Psoas muscle (tissue), 8 donors: ENCODE results near the gene HINT3. TPM values are rescaled to one million over a fixed set of nuclear protein-coding genes. Genes with fewer than 3 reads are reported as not detected.
A peak's percentile ranks its signal among the peaks of the same experiment; 100 is the strongest.

Experiments used
- ATAC-seq, 4 donors: fragments of 200-7000 bp; cut with Tn5 transposase; one replicate each; pipeline ENCODE4 v1.9.1; 2020; ENCODE audit warnings: moderate library complexity in 3 of 4, mild to moderate bottlenecking in 2 of 4
- DNase-seq, 2 donors: peaks; one replicate each; pipeline ENCODE4 v3.0.0-alpha.2; 2020
- H3K27ac ChIP-seq: fragments of 200-600 bp; one replicate; pipeline ENCODE4 v1.8.0; 2022
- H3K27me3 ChIP-seq, 3 donors: fragments of 200-600 bp in 1 of 3; one replicate each; pipeline versions ENCODE4 v1.6.1 to v1.8.0; 2013 to 2022; ENCODE audit warnings: low read length in 2 of 3, mild to moderate bottlenecking in 2 of 3, moderate library complexity in 1 of 3; ENCODE audit not compliant: insufficient read depth in 3 of 3
- H3K36me3 ChIP-seq, 2 donors: fragments of 200-600 bp in 1 of 2; one replicate each; pipeline versions ENCODE4 v1.6.1 to v1.8.0; 2013 to 2022; ENCODE audit warnings: low read depth in 1 of 2, mild to moderate bottlenecking in 1 of 2, moderate library complexity in 1 of 2; ENCODE audit not compliant: insufficient read depth in 1 of 2
- H3K4me1 ChIP-seq: fragments of 200-600 bp; one replicate; pipeline ENCODE4 v1.8.0; 2022
- H3K4me3 ChIP-seq: fragments of 200-600 bp; one replicate; pipeline ENCODE4 v1.8.0; 2022; ENCODE audit warnings: mild to moderate bottlenecking
- H3K9me3 ChIP-seq: fragments of 200-600 bp; one replicate; pipeline ENCODE4 v1.8.0; 2022
- WGBS, 3 donors: extraction: QIAGEN DNeasy Blood & Tissue Kit; methylation state at CpG; one replicate each; pipeline versions ENCODE4 v1.1.6 to v1.1.7; 2013; 5-methylcytosine and 5-hydroxymethylcytosine counted together
- intact Hi-C, 2 donors: fragments of 100-400 bp; cut with DNase I; formaldehyde crosslinking; loops; one replicate each; pipeline versions ENCODE4 v1.11.0 to v1.14.2; 2022
- polyA plus RNA-seq, 3 donors: library from polyadenylated mRNA; stranded (reverse); fragments of 200-250 nt; gene quantifications; one replicate each; pipeline ENCODE4 v1.2.3, GENCODE V29; 2013
- total RNA-seq, 4 donors: library from RNA; stranded (reverse); fragmentation: NEBNext Ultra II Directional in 2 of 4; extraction: Animal tissue kit (Norgen Biotek cat#: 25700) in 2 of 4; gene quantifications; one replicate each; pipeline versions ENCODE4 v1.2.1 to v1.2.4, GENCODE V29; 2021 to 2023
- TF ChIP-seq, protein P1 (sequence below): fragments of 200-600 bp; IDR thresholded peaks from one replicate; pipeline ENCODE4 v1.8.0; 2022; ENCODE audit warnings: antibody characterized with exemption
- donor health status: healthy with polysubstance abuse.
- donor health status: DM: no; HTN: no; CAD: no; lungs with moderate emphysema.
- donor health status: Bipolar disorder and iron deficiency.
- donor health status: healthy.
- donor health status: DM: yes; HTN: yes; CAD: no.
- donor health status: DM: no; HTN: no; CAD: no.
- donor health status: DM: no; HTN: no; CAD: no.
- donor health status: DM: yes; HTN: yes; CAD: no.

HINT3 gene
- total and polyA plus RNA-seq, 7 donors, result 24.0 to 79.9 (median 58.5) TPM

DNA sequence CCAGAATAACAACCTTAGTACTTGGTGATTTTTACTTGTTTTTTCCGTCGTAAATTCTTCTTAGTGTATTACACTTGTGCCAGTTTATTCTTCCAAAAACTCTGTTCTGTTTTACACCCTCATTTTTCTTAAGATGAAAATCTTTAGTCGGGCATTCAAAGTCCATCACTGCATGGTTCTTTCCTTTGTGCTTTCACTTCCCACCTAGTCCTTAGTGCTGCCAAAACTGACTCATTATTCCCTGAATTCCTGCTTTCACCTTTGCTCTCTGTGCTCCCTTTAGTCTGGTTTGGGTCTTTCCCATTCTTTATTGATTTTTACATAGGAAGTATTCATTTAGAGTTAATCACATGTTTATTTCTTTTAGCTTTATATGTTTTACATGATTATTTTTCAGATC lies 33.1 kb downstream of the HINT3 start:
- DNase-seq, result no peak
- 68 to 75% (median 73%) methylated on average over 3 of the region's 3 CpGs for WGBS, 3 donors
- Histone ChIP-seq H3K4me3 (no peak overlapping the region), H3K9me3 (no peaks in the 10 kb centered on the region), H3K27me3 (no peaks in the 10 kb centered on the region), H3K4me1 (peaks cover 5% of the 10 kb centered on the region), H3K27ac (no peak overlapping the region), H3K36me3 (no peaks in the 10 kb centered on the region)
- no peak for ATAC-seq
- TF ChIP-seq, protein P1, sequence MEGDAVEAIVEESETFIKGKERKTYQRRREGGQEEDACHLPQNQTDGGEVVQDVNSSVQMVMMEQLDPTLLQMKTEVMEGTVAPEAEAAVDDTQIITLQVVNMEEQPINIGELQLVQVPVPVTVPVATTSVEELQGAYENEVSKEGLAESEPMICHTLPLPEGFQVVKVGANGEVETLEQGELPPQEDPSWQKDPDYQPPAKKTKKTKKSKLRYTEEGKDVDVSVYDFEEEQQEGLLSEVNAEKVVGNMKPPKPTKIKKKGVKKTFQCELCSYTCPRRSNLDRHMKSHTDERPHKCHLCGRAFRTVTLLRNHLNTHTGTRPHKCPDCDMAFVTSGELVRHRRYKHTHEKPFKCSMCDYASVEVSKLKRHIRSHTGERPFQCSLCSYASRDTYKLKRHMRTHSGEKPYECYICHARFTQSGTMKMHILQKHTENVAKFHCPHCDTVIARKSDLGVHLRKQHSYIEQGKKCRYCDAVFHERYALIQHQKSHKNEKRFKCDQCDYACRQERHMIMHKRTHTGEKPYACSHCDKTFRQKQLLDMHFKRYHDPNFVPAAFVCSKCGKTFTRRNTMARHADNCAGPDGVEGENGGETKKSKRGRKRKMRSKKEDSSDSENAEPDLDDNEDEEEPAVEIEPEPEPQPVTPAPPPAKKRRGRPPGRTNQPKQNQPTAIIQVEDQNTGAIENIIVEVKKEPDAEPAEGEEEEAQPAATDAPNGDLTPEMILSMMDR, result no peak
- intact Hi-C loops, result loop anchor here in 1 of 2 donors (10.0 kb wide), 1 partner anchor 1275 kb away; the partner anchor contains the start of gene RNF146

DNA sequence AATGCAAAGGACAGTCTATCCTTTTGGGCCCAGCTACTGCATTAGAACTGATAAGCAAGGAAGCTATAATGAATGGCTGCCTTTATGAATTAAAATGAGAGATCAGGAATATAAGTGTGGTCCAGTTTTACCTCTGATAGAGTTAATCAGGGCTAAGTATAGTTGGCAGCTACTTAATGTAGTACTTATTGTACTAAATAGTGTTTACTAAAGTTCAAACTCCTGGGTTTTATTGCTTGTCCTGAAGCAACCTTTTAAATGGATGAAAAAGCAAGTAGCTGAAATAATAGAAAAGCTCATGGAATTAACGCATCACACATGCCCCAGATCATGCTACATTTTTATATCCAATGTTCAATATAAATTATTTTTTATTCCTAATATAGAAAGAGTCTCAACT lies 35.1 kb downstream of the HINT3 start:
- Histone ChIP-seq H3K27ac (no peak overlapping the region), H3K9me3 (no peaks in the 10 kb centered on the region), H3K4me1 (no peaks in the 10 kb centered on the region), H3K4me3 (no peak overlapping the region), H3K27me3 (no peaks in the 10 kb centered on the region), H3K36me3 (no peaks in the 10 kb centered on the region)
- TF ChIP-seq, protein P1, result no peak
- intact Hi-C loops, result loop anchor here in 1 of 2 donors (10.0 kb wide), 1 partner anchor 1273 kb away; the partner anchor contains the start of gene RNF146
- ATAC-seq, result no peak
- 89 to 96% (median 91%) methylated on average over 1 of the region's 1 CpG for WGBS, 3 donors
- no peak for DNase-seq

DNA sequence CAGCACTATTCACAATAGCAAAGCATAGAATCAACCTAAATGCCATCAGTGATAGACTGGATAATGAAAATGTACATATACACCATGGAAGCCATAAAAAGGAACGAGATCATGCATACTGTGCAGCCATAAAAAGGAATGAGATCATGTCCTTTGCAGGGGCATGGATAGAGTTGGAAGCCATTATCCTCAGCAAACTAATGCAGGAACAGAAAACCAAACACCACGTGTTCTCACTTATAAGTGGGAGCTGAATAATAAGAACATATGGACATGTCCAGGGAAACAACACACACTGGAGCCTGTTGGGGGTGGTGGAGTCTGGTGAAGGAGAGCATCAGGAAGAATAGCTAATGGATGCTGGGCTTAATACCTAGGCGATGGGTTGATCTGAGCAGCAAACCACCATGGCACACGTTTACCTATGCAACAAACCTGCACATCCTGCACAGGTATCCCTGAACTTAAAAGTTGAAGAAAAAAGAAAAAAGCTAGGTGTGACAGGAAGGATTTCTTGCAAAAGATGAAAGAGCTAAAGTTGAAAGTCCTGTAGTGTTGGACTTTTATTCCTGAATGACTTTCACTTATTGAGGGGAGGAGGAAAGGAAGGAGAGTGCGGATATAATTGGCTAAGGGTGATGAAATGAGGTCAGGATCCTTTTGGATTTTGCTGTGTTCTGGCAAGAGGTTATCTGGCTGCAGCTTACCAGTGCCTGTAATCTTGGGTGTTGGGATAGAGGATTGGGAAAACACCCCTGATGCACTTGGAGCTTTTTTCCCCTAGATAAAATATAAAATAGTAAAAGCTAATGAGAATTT lies 38.3 kb downstream of the HINT3 start:
- TF ChIP-seq, protein P1, result no peak
- Histone ChIP-seq H3K9me3 (no peaks in the 10 kb centered on the region), H3K27ac (no peak overlapping the region), H3K27me3 (no peaks in the 10 kb centered on the region), H3K4me3 (no peak overlapping the region), H3K4me1 (no peaks in the 10 kb centered on the region), H3K36me3 (peaks cover 0 to 27% of the 10 kb centered on the region in 2 donors)
- intact Hi-C loops, result loop anchor here in 1 of 2 donors (10.0 kb wide), 1 partner anchor 1270 kb away; the partner anchor contains the start of gene RNF146
- no peak for DNase-seq
- ATAC-seq, result peak in 1 of 4 donors; percentile 58
- WGBS, 3 donors, result 58 to 66% (median 58%) methylated on average over 5 of the region's 5 CpGs

DNA sequence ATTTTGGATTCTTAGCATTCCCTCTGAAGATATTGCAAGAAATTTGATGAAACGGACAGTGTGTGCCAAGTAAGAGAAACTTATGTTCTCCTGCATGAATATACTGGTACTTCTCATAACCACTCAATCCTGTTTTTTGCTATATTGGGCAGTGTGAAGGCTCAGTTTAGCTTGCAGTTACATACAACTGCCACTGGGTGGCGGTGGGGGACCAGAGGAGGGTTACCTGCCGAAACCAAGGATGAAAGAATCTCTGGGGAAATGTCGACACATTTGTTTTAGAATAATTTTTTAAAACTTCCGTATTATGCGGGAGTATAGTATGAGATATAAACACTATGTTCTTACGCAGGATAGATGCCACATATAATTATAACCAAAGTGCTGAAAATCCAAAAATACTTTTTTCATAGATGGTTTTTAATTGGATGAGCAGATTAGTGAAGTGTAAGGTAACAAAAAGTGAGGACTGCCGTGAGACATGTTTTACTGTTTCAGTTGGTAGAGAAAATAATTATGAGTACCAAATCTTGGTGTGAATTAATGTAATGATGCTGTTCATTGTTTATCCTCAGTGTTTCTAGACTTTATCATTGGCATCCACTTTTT lies 39.5 kb downstream of the HINT3 start:
- intact Hi-C loops, result loop anchor here in 1 of 2 donors (2.0 to 10.0 kb wide), 2 partner anchors 1125 to 1269 kb away; partner anchors contain the start of gene RNF146
- 12 to 18% (median 13%) methylated on average over 8 of the region's 8 CpGs for WGBS, 3 donors

More for the DNA sequence above, 39.5 kb downstream of the HINT3 start:
- Histone ChIP-seq H3K27ac (no peak overlapping the region), H3K4me3 (no peak overlapping the region), H3K27me3 (no peaks in the 10 kb centered on the region), H3K36me3 (peaks cover 4 to 37% of the 10 kb centered on the region in 2 donors), H3K9me3 (no peaks in the 10 kb centered on the region), H3K4me1 (no peaks in the 10 kb centered on the region)
- ATAC-seq, result peak; percentile 66 to 96 (median 84)
- peak; percentile 50 to 73 for DNase-seq
- TF ChIP-seq, protein P1, result peak; percentile 95
